ENCODE results near the gene FAM120A. TPM values are rescaled to one million over a fixed set of nuclear protein-coding genes. Genes with fewer than 3 reads are reported as not detected.

Gene FAM120A
- total RNA-seq, 1 donor from 2014 or later: 59.3 TPM

- no peak overlapping the region for H3K27ac Mint-ChIP-seq
- H3K4me3 Mint-ChIP-seq (ENCODE audit: low read depth): no peak overlapping the region
- H3K27me3 Mint-ChIP-seq: no peaks in the 10 kb centered on the region
- H3K9me3 Mint-ChIP-seq (ENCODE audit: low read depth): no peaks in the 10 kb centered on the region
- DNase-seq (ENCODE audit: low spot score, unreplicated experiment): no peak
- TF ChIP-seq CTCF (IDR thresholded peaks at IDR 0.05; ENCODE audit: unreplicated experiment): no peak
- no peaks in the 10 kb centered on the region for H3K36me3 Mint-ChIP-seq (ENCODE audit: insufficient read depth)
- H3K4me1 Mint-ChIP-seq (ENCODE audit: low read depth): peaks cover 6% of the 10 kb centered on the region
Observed at GRCh38 chr9:93432964-93433363, 18.5 kb upstream of the FAM120A start.

GRCh38 chr9:93434056-93434455 is 17.4 kb upstream of the FAM120A start:
- no peak for DNase-seq (ENCODE audit: low spot score, unreplicated experiment)
- H3K27ac Mint-ChIP-seq: no peak overlapping the region
- TF ChIP-seq CTCF (IDR thresholded peaks at IDR 0.05; ENCODE audit: unreplicated experiment): no peak
- no peaks in the 10 kb centered on the region for H3K27me3 Mint-ChIP-seq
- H3K4me1 Mint-ChIP-seq (ENCODE audit: low read depth): peaks cover 6% of the 10 kb centered on the region
- H3K4me3 Mint-ChIP-seq (ENCODE audit: low read depth): no peak overlapping the region
- H3K36me3 Mint-ChIP-seq (ENCODE audit: insufficient read depth): no peaks in the 10 kb centered on the region
- no peaks in the 10 kb centered on the region for H3K9me3 Mint-ChIP-seq (ENCODE audit: low read depth)

GRCh38 chr9:93435386-93435785 is 16.1 kb upstream of the FAM120A start:
- Mint-ChIP-seq H3K27ac (no peak overlapping the region), H3K36me3 (ENCODE audit: insufficient read depth) (no peaks in the 10 kb centered on the region), H3K4me3 (ENCODE audit: low read depth) (no peak overlapping the region), H3K27me3 (no peaks in the 10 kb centered on the region), H3K4me1 (ENCODE audit: low read depth) (peaks cover 6% of the 10 kb centered on the region), H3K9me3 (ENCODE audit: low read depth) (no peaks in the 10 kb centered on the region)
- no peak for DNase-seq (ENCODE audit: low spot score, unreplicated experiment)
- no peak for TF ChIP-seq CTCF (IDR thresholded peaks at IDR 0.05; ENCODE audit: unreplicated experiment)

DNA sequence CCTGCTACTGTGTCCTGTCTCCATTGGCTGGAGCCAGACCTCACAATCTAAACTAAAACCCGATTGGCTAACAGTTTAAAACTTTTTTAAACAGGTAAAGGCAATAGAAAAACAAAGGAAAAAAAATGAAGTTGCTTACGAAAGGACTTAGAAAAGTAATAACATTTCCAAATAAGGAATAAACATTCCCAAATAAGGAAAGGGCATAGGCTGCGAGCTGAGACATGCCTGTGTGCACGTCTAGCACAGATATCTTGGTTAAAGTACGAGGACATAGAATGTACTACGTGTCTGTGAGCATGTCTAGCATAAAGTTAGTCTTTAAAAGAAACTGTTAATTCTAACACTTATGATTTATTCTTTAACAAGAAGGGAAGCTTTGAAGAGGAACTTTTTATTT is 15.3 kb upstream of the FAM120A start:
- H3K27me3 Mint-ChIP-seq: no peaks in the 10 kb centered on the region
- peaks cover 6% of the 10 kb centered on the region for H3K4me1 Mint-ChIP-seq (ENCODE audit: low read depth)
- no peaks in the 10 kb centered on the region for H3K9me3 Mint-ChIP-seq (ENCODE audit: low read depth)
- H3K36me3 Mint-ChIP-seq (ENCODE audit: insufficient read depth): no peaks in the 10 kb centered on the region
- no peak for DNase-seq (ENCODE audit: low spot score, unreplicated experiment)
- no peak for TF ChIP-seq CTCF (IDR thresholded peaks at IDR 0.05; ENCODE audit: unreplicated experiment)
- no peak overlapping the region for H3K4me3 Mint-ChIP-seq (ENCODE audit: low read depth)
- H3K27ac Mint-ChIP-seq: no peak overlapping the region

DNA sequence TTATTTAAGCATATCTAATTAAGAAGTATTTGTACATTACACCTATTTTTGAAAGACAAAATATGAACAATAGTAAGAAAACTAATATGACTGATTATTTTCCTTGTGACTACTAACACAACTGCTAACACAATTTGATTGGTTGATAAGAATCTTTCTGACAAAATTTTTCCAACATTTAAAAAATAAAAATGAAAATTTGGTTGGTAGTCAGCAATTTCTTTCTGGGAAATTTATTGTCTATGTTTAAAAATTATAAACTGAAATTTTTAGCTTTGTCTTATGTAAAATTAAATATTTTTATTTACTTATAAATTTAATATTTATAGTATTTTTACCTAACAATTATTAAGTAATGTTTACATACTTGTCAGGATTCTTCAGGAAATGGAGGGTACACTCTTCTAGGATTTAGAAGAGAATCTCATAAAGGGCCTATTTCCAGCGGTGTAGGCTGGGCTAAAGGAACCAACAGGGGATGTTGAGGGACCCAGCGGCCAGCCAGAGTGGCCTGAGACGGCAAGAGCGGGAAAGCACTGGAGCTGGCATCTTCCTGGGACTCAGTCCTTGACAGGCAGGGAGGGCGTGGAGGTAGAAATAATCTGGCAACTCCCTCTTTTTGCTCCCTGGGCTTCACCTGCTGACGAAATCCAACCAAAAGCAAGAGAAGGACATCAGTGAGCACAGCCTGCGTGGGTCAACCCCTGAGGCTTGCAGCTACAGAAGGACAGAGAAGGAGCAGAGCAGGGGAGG is 14.7 kb upstream of the FAM120A start:
- peaks cover 1% of the 10 kb centered on the region for H3K4me1 Mint-ChIP-seq (ENCODE audit: low read depth)
- TF ChIP-seq CTCF (IDR thresholded peaks at IDR 0.05; ENCODE audit: unreplicated experiment): no peak
- no peak overlapping the region for H3K27ac Mint-ChIP-seq
- H3K27me3 Mint-ChIP-seq: no peaks in the 10 kb centered on the region
- no peak overlapping the region for H3K4me3 Mint-ChIP-seq (ENCODE audit: low read depth)
- no peaks in the 10 kb centered on the region for H3K36me3 Mint-ChIP-seq (ENCODE audit: insufficient read depth)
- H3K9me3 Mint-ChIP-seq (ENCODE audit: low read depth): no peaks in the 10 kb centered on the region
- DNase-seq (ENCODE audit: low spot score, unreplicated experiment): no peak

All from progenitor cell of endocrine pancreas (in vitro differentiated cells).